ENCODE data around the gene ID1. TPM values are rescaled to one million over a fixed set of nuclear protein-coding genes. Genes with fewer than 3 reads are reported as not detected.

Gene ID1
- total and polyA plus RNA-seq, 2 of the 13 experiments (the other 11 are each of a cell fraction or from before 2014, with no cell fraction given) = 320 to 419 TPM

DNA sequence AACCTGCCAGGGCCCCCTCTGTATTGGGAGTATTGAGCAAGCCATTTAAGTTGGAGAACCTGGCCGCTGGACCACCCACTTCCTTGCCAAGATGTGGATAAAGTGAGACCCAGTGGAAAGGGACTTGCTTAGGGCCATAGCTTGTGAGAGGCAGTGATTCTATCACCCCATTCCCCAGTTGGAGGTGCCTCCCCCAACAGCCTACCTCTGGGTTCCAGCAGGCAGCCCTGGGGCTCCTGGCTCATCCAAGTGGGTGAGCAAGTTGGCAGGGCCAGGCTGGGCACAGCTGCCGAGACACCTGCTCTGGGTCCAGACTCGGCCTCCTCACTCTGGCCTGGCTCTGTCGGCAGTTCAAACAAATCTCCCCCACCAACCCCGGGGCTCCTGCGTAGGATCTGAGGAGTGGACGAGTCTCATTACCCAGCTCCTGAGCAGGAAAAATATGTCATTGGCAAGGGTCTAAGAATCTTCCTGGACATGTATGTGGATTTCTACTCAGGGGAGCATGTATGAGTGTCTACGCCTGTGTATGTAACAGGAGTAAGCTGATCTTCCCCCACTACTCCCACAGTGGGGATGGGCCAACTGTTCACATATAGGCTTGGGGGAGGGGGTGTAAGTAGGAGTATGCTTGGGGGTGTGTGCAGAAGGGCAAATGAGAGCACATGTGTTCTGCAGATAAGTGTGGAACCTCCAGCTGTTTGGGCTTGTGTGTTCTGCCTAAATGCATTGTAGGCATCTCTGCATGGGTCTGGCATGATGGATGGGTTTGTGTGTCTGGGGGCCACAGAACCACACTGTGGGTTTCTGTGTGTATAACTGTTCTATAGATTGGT, 1.9 kb downstream of the ID1 start (continued):
- TF ChIP-seq RFX5 (IDR thresholded peaks at IDR 0.05; ENCODE audit: low read depth, low read length) (no peak; the same call in none of the 2 replicates), ZNF589 (CRISPR knock-in tag; conservative IDR thresholded peaks at IDR 0.05) (peak; percentile 73; the same call in 1 of the 2 replicates), FOXP1 (IDR thresholded peaks at IDR 0.05) (no peak), FOXP1 (CRISPR knock-in tag; IDR thresholded peaks at IDR 0.05) (no peak; the same call in 1 of the 2 replicates), MBNL3 (CRISPR knock-in tag; conservative IDR thresholded peaks at IDR 0.05) (no peak), ZNF343 (CRISPR knock-in tag; IDR thresholded peaks at IDR 0.05) (peak; percentile 81; the same call in 1 of the 2 replicates), ZNF232 (CRISPR knock-in tag; IDR thresholded peaks at IDR 0.05; ENCODE audit: borderline replicate concordance) (no peak; the same call in none of the 2 replicates), ZNF333 (CRISPR knock-in tag; IDR thresholded peaks at IDR 0.05; ENCODE audit: borderline replicate concordance) (peak; percentile 68; the same call in 1 of the 2 replicates), ZFX (CRISPR knock-in tag; IDR thresholded peaks at IDR 0.05; ENCODE audit: low read depth) (peak; percentile 68; the same call in 1 of the 2 replicates), ZNF205 (CRISPR knock-in tag; IDR thresholded peaks at IDR 0.05) (no peak; the same call in none of the 2 replicates), ZMYM4 (CRISPR knock-in tag; IDR thresholded peaks at IDR 0.05) (no peak), RARA (CRISPR knock-in tag; IDR thresholded peaks at IDR 0.05) (peak; percentile 46), ZBTB7B (CRISPR knock-in tag; IDR thresholded peaks at IDR 0.05) (peak; percentile 57; the same call in 1 of the 2 replicates), SMYD3 (CRISPR knock-in tag; IDR thresholded peaks at IDR 0.05) (no peak; the same call in 1 of the 2 replicates), ZFP82 (CRISPR knock-in tag; IDR thresholded peaks at IDR 0.05; ENCODE audit: borderline replicate concordance) (peak; percentile 85; the same call in 1 of the 2 replicates), CC2D1A (CRISPR knock-in tag; IDR thresholded peaks at IDR 0.05) (no peak), ZNF136 (CRISPR knock-in tag; IDR thresholded peaks at IDR 0.05; ENCODE audit: low read depth) (no peak), ZNF83 (CRISPR knock-in tag; IDR thresholded peaks at IDR 0.05; ENCODE audit: borderline replicate concordance) (no peak; the same call in 1 of the 2 replicates), ZNF101 (CRISPR knock-in tag; IDR thresholded peaks at IDR 0.05; ENCODE audit: borderline replicate concordance, low read depth) (no peak), ZNF7 (CRISPR knock-in tag; IDR thresholded peaks at IDR 0.05) (no peak; the same call in none of the 2 replicates), FOSL1 (CRISPR knock-in tag; IDR thresholded peaks at IDR 0.05; ENCODE audit: borderline replicate concordance) (peak; percentile 9; the same call in 1 of the 2 replicates), ZNF670 (CRISPR knock-in tag; IDR thresholded peaks at IDR 0.05; ENCODE audit: borderline replicate concordance) (peak; percentile 51), BORCS8-MEF2B (CRISPR knock-in tag; IDR thresholded peaks at IDR 0.05) (peak; percentile 36; the same call in 1 of the 2 replicates), MED1 (CRISPR knock-in tag; IDR thresholded peaks at IDR 0.05) (peak; percentile 86), ZSCAN20 (CRISPR knock-in tag; IDR thresholded peaks at IDR 0.05; ENCODE audit: borderline replicate concordance) (peak; percentile 21; the same call in 1 of the 2 replicates)
- TF ChIP-seq, protein P1, sequence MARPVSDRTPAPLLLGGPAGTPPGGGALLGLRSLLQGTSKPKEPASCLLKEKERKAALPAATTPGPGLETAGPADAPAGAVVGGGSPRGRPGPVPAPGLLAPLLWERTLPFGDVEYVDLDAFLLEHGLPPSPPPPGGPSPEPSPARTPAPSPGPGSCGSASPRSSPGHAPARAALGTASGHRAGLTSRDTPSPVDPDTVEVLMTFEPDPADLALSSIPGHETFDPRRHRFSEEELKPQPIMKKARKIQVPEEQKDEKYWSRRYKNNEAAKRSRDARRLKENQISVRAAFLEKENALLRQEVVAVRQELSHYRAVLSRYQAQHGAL (CRISPR knock-in tag; IDR thresholded peaks at IDR 0.05; ENCODE audit: not compliant biosample characterization) = no peak
- TF ChIP-seq, protein P2, sequence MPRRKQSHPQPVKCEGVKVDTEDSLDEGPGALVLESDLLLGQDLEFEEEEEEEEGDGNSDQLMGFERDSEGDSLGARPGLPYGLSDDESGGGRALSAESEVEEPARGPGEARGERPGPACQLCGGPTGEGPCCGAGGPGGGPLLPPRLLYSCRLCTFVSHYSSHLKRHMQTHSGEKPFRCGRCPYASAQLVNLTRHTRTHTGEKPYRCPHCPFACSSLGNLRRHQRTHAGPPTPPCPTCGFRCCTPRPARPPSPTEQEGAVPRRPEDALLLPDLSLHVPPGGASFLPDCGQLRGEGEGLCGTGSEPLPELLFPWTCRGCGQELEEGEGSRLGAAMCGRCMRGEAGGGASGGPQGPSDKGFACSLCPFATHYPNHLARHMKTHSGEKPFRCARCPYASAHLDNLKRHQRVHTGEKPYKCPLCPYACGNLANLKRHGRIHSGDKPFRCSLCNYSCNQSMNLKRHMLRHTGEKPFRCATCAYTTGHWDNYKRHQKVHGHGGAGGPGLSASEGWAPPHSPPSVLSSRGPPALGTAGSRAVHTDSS (CRISPR knock-in tag; conservative IDR thresholded peaks at IDR 0.05) = no peak
- TF ChIP-seq, protein P3, sequence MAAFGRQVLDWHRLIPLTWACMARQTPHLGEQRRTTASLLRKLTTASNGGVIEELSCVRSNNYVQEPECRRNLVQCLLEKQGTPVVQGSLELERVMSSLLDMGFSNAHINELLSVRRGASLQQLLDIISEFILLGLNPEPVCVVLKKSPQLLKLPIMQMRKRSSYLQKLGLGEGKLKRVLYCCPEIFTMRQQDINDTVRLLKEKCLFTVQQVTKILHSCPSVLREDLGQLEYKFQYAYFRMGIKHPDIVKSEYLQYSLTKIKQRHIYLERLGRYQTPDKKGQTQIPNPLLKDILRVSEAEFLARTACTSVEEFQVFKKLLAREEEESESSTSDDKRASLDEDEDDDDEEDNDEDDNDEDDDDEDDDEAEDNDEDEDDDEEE (CRISPR knock-in tag; IDR thresholded peaks at IDR 0.05) = peak; percentile 75; the same call in 1 of the 2 replicates

Measured in HepG2 (cell line).